ENCODE data around the gene CENPH. TPM values are rescaled to one million over a fixed set of nuclear protein-coding genes. Genes with fewer than 3 reads are reported as not detected.

CENPH gene
- total and polyA plus RNA-seq, 4 donors, result 0.33 to 14.6 (median 0.77) TPM

DNA sequence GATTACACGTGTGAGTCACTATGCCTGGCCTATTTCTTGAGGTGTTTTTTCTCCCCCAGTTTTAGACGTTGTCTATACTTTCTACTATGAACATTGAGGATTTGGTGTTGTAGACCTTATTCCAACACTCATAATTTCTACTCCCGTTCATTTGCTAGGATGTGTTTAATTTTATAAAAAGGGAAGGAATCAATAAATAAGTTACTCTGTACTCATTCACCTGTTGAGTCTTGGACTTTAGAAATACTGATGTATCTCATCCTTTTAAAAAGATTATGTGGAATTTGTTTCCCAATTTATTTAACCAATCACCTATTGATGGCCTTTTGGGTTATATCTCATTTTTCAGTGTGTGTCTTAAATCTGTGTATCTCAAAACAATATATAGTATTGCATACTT lies 48.5 kb downstream of the CENPH start:
- no peak for DNase-seq (ENCODE audit: low spot score)
- WGBS, result 85% methylated on average over 3 of the region's 3 CpGs
- Histone ChIP-seq H3K4me3 (ENCODE audit: low read depth in 1 of 3, low read length in 3 of 3) (no peak overlapping the region), H3K27ac (ENCODE audit: low read depth in 1 of 2, low read length in 2 of 2) (no peak overlapping the region), H3K36me3 (ENCODE audit: control insufficient read depth in 4 of 4, insufficient read depth in 3 of 4, low read depth in 1 of 4, low read length in 3 of 4) (peaks cover 0 to 5% (median 0%) of the 10 kb centered on the region in 4 donors), H3K4me1 (ENCODE audit: control insufficient read depth in 4 of 4, insufficient read depth in 4 of 4, low read length in 3 of 4) (peaks cover 5 to 25% (median 15%) of the 10 kb centered on the region in 4 donors), H3K9ac (ENCODE audit: low read depth in 1 of 2, low read length in 2 of 2) (no peak overlapping the region), H3K27me3 (ENCODE audit: control insufficient read depth in 4 of 4, insufficient read depth in 4 of 4, low read length in 3 of 4) (no peaks in the 10 kb centered on the region), H3K9me3 (ENCODE audit: control insufficient read depth in 4 of 4, low read length in 3 of 4) (no peaks in the 10 kb centered on the region)
- TF ChIP-seq FOXA2 (IDR thresholded peaks at IDR 0.05), result no peak
- TF ChIP-seq GABPA (IDR thresholded peaks at IDR 0.05 in 1 of 2, conservative IDR thresholded peaks at IDR 0.05 in 1 of 2), result no peak
- TF ChIP-seq, protein P1, sequence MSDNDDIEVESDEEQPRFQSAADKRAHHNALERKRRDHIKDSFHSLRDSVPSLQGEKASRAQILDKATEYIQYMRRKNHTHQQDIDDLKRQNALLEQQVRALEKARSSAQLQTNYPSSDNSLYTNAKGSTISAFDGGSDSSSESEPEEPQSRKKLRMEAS (IDR thresholded peaks at IDR 0.05), result no peak

DNA sequence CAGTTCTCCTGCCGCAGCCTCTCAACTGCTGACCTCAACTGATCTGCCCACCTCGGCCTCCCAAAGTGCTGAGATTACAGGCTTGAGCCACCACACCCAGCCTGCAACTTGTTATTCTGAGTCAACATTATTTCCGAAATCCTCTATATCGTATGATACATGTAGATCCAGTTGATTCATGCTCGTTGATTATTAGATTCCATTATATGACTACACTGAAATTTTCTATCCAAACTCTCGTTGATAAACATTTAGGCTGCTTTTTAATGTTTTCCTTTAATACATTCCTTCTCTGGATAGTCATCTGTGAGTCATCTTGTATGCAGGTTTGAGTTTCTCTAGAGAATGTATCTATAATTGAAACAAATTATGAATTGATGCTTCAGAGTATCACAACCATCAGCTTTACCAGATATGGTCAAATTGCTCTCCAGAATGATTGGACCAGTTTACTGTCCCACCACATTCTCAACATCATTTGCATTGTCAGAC lies 49.4 kb downstream of the CENPH start:
- Histone ChIP-seq H3K9ac (ENCODE audit: low read depth in 1 of 2, low read length in 2 of 2) (no peak overlapping the region), H3K4me3 (ENCODE audit: low read depth in 1 of 3, low read length in 3 of 3) (no peak overlapping the region), H3K27me3 (ENCODE audit: control insufficient read depth in 4 of 4, insufficient read depth in 4 of 4, low read length in 3 of 4) (no peaks in the 10 kb centered on the region), H3K9me3 (ENCODE audit: control insufficient read depth in 4 of 4, low read length in 3 of 4) (no peaks in the 10 kb centered on the region), H3K27ac (ENCODE audit: low read depth in 1 of 2, low read length in 2 of 2) (no peak overlapping the region), H3K36me3 (ENCODE audit: control insufficient read depth in 4 of 4, insufficient read depth in 3 of 4, low read depth in 1 of 4, low read length in 3 of 4) (peaks cover 0 to 5% (median 0%) of the 10 kb centered on the region in 4 donors), H3K4me1 (ENCODE audit: control insufficient read depth in 4 of 4, insufficient read depth in 4 of 4, low read length in 3 of 4) (peaks cover 5 to 25% (median 13%) of the 10 kb centered on the region in 4 donors)
- WGBS, result 93% methylated on average over 6 of the region's 6 CpGs
- DNase-seq (ENCODE audit: low spot score), result no peak
- TF ChIP-seq FOXA2 (IDR thresholded peaks at IDR 0.05) (no peak), YY1 (IDR thresholded peaks at IDR 0.05) (no peak), SP1 (IDR thresholded peaks at IDR 0.05) (no peak), GABPA (IDR thresholded peaks at IDR 0.05 in 1 of 2, conservative IDR thresholded peaks at IDR 0.05 in 1 of 2) (no peak), FOXA1 (IDR thresholded peaks at IDR 0.05) (no peak), EGR1 (IDR thresholded peaks at IDR 0.05; ENCODE audit: low read depth in 2 of 2) (no peak), TAF1 (conservative IDR thresholded peaks at IDR 0.05) (no peak)
- TF ChIP-seq, protein P2, sequence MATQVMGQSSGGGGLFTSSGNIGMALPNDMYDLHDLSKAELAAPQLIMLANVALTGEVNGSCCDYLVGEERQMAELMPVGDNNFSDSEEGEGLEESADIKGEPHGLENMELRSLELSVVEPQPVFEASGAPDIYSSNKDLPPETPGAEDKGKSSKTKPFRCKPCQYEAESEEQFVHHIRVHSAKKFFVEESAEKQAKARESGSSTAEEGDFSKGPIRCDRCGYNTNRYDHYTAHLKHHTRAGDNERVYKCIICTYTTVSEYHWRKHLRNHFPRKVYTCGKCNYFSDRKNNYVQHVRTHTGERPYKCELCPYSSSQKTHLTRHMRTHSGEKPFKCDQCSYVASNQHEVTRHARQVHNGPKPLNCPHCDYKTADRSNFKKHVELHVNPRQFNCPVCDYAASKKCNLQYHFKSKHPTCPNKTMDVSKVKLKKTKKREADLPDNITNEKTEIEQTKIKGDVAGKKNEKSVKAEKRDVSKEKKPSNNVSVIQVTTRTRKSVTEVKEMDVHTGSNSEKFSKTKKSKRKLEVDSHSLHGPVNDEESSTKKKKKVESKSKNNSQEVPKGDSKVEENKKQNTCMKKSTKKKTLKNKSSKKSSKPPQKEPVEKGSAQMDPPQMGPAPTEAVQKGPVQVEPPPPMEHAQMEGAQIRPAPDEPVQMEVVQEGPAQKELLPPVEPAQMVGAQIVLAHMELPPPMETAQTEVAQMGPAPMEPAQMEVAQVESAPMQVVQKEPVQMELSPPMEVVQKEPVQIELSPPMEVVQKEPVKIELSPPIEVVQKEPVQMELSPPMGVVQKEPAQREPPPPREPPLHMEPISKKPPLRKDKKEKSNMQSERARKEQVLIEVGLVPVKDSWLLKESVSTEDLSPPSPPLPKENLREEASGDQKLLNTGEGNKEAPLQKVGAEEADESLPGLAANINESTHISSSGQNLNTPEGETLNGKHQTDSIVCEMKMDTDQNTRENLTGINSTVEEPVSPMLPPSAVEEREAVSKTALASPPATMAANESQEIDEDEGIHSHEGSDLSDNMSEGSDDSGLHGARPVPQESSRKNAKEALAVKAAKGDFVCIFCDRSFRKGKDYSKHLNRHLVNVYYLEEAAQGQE (IDR thresholded peaks at IDR 0.05), result no peak

DNA sequence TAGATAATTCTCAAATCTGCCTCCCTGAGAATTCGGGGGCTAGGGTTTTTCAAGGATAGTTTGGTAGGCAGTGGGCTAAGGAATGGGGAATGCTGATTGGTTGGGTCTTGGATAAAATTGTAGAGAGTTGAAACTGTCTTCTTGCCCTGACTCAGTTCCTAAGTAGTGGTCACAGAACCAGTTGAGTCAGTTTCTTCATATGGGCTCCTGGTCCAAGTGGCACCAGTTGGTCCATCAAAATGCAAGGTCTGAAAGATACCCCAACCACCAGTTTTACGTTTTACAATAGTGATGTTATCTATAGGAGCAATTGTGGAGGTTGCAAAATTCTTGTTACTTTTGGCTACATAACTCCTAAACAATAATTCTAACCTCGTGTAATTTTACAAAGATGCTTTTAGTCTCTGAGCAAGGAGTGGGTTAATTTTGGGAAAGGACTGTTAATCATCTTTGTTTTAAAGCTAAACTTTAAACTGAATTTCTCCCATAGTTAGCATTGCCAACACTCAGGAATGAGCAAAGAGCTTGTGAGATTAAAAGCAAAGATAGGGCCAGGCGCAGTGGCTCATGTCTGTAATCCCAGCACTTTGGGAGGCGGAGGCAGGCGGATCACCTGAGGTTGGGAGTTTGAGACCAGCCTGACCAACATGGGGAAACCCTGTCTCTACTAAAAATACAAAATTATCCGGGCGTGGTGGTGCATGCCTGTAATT lies 53.0 kb downstream of the CENPH start:
- Histone ChIP-seq H3K9me3 (ENCODE audit: control insufficient read depth in 4 of 4, low read length in 3 of 4) (no peaks in the 10 kb centered on the region), H3K36me3 (ENCODE audit: control insufficient read depth in 4 of 4, insufficient read depth in 3 of 4, low read depth in 1 of 4, low read length in 3 of 4) (peaks cover 0 to 3% (median 0%) of the 10 kb centered on the region in 4 donors), H3K27me3 (ENCODE audit: control insufficient read depth in 4 of 4, insufficient read depth in 4 of 4, low read length in 3 of 4) (no peaks in the 10 kb centered on the region), H3K9ac (ENCODE audit: low read depth in 1 of 2, low read length in 2 of 2) (no peak overlapping the region), H3K4me3 (ENCODE audit: low read depth in 1 of 3, low read length in 3 of 3) (no peak overlapping the region), H3K27ac (ENCODE audit: low read depth in 1 of 2, low read length in 2 of 2) (no peak overlapping the region), H3K4me1 (ENCODE audit: control insufficient read depth in 4 of 4, insufficient read depth in 4 of 4, low read length in 3 of 4) (peaks cover 0 to 5% (median 0%) of the 10 kb centered on the region in 4 donors)
- no peak for TF ChIP-seq TAF1 (conservative IDR thresholded peaks at IDR 0.05)
- no peak for TF ChIP-seq HNF4A (conservative IDR thresholded peaks at IDR 0.05)
- TF ChIP-seq, protein P3, sequence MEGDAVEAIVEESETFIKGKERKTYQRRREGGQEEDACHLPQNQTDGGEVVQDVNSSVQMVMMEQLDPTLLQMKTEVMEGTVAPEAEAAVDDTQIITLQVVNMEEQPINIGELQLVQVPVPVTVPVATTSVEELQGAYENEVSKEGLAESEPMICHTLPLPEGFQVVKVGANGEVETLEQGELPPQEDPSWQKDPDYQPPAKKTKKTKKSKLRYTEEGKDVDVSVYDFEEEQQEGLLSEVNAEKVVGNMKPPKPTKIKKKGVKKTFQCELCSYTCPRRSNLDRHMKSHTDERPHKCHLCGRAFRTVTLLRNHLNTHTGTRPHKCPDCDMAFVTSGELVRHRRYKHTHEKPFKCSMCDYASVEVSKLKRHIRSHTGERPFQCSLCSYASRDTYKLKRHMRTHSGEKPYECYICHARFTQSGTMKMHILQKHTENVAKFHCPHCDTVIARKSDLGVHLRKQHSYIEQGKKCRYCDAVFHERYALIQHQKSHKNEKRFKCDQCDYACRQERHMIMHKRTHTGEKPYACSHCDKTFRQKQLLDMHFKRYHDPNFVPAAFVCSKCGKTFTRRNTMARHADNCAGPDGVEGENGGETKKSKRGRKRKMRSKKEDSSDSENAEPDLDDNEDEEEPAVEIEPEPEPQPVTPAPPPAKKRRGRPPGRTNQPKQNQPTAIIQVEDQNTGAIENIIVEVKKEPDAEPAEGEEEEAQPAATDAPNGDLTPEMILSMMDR (IDR thresholded peaks at IDR 0.05; ENCODE audit: low read depth, low read length, missing input control), result no peak
- TF ChIP-seq, protein P4, sequence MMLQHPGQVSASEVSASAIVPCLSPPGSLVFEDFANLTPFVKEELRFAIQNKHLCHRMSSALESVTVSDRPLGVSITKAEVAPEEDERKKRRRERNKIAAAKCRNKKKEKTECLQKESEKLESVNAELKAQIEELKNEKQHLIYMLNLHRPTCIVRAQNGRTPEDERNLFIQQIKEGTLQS (IDR thresholded peaks at IDR 0.05), result no peak
- TF ChIP-seq, protein P1 (IDR thresholded peaks at IDR 0.05), result no peak
- TF ChIP-seq, protein P2 (IDR thresholded peaks at IDR 0.05), result no peak
- TF ChIP-seq YY1 (IDR thresholded peaks at IDR 0.05), result no peak
- TF ChIP-seq HNF4G (IDR thresholded peaks at IDR 0.05), result no peak
- TF ChIP-seq GABPA (IDR thresholded peaks at IDR 0.05 in 1 of 2, conservative IDR thresholded peaks at IDR 0.05 in 1 of 2), result no peak
- TF ChIP-seq JUND (IDR thresholded peaks at IDR 0.05), result no peak
- TF ChIP-seq RXRA (IDR thresholded peaks at IDR 0.05), result no peak
- TF ChIP-seq FOXA1 (IDR thresholded peaks at IDR 0.05), result no peak
- TF ChIP-seq NR2F2 (IDR thresholded peaks at IDR 0.05), result no peak
- DNase-seq (ENCODE audit: low spot score), result no peak
- 80% methylated on average over 8 of the region's 8 CpGs for WGBS

Measured in liver (tissue), 9 donors.